Measurements from ENCODE around the gene MYO3B.
"Not testable (repeated sequence)": the region's sequence is repeated elsewhere in the genome, so short reads cannot be mapped to it uniquely, and the experiment has no call there.

Gene MYO3B

DNA sequence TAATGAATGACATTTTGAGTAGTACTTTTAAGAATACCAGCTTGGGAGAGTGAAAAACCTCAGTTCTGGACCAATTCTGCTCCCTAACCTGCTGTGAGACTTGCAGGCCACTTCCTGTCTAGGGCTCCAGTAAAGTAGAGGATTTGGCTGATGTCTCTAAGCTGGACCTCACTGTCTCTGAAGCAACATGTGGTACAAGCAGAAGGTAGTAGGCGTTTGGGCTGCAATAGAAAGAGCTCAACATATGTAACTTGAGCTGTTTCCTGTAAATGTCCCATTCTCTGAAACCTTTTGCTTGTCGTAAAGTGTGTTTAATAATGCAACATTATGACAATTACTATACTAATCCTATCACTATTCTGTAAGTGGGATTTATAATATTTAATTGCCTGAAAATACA, 213.1 kb downstream of the MYO3B start:
- DNase-seq = no peak

DNA sequence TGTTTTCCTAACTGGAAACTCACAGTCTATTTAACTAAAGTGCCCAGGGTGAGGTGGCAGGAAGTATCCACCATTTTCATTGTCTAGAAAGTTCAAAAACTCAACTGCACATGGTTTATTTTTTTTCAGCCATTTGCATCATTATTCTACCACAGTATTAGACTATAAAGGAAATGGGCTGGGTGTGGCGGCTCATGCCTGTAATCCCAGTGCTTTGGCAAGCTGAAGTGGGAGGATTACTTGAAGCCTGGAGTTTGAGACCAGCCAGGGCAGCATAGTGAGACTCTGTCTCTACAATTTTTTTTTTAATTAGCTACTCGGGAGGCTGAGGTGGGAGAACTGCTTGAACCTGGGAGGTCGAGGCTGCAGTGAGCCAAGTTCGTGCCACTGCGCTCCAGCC, 213.8 kb downstream of the MYO3B start:
- DNase-seq = no peak

DNA sequence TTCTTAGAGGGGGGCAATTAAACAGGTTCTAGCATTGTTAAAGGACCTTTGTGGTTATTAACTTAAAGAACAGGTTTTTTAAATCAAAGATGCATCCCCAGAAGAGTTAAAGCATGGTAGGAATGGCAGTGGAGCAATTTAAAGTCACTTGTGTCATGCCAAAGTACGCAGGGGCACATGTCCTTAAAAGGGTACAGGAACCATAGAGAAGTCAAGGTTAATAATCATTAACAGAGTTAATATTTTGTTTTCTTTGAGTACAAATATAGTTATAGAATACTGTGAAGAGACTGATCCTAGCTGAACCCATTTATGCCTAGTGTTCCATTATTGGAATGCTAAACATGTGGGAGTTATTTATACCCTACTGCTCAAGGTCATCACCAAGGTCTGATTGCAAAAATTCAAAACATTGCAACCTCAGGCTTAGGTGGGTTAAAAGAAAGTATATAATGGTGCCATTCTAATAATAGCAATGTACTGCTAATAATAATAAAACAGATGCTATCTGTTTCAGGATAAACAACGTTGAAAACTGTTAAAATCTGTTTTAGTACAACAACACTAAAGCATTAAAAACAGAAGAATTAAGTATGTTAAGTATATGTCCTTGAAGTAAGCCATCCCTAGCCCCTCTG, 216.0 kb downstream of the MYO3B start:
- no peak for DNase-seq

DNA sequence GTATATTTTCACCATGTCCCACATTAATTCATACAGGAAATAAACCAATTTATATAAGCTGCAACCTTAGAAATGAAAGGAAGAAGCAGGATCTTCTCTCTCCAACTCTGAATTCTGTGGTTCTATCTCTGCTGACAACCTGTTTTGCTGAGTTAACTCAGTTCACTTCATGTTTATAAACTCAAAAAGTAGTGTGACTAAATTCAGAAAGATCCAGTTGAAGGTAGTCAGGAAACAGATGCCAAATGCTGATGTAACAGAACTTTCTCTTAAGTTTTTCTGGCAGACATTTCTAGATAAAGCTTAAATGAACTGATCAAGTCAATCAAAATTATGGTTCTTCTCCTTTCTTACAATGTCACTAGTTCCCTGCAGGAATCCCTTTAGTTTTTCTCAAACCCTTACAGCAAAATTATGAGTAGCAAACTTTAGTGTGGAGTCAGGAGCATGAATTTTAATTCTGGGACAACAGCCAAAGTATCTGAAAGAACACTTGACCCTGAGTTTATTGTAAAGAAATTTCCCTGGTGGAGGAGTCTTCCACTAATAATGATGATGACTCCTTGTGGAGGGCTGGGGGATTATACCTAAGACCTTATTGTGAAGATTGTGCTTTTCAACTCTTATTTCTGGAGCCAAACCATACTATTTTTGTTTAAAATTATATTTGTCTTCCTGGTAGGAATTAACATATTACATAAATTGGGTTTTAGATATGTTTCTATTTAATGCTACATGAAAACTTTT, 216.9 kb downstream of the MYO3B start:
- DNase-seq = no peak

DNA sequence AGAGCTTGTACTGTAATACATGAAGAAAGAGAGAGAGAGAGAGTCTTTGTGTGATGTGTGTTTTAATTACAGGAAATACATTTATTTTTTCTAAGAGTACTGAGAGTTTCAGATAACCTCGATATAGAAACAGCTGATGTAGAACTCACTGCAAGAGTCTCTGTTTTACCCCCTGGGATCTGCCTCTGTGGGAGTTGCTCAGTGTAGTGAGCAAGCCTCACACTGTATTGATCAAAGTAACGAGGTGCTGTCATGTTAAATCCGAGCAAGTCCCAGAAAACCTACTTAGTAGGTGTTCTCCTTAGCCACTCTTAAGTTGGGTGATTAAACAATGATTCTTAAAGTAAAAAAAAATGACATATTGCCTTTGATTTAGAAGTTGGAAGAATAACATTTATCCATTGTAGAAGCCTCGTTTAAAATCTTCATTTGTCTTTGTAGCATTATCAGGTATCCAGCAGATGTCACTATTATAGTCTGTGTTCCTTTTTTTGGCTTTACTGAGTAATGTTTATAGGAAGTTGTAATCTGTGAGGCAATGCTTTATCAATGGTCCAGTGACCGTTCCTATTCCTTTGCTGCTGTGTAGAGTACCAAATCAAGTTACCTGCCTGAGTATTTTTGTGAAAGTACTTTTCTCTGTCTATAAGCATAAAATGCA, 219.0 kb downstream of the MYO3B start:
- peak; percentile 50 for DNase-seq

DNA sequence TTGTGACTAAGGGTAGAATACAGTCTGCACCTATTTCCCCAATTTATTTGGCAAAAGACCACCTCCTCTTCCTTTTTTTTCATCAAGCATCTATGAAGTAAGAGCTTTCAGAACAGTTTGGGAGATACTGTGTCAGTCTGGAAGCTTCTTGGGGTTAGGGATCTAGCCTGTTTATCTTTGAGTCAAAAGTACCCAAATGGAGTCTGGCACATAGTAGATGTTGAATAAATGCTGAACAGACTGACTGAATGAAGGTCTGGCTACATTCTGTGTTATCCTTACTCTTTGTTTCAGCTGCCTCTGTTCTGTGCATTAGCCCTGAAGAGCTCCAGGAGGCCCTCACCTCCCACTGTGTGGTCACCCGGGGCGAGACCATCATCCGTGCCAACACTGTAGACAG, 223.2 kb downstream of the MYO3B start:
- DNase-seq = no peak

DNA sequence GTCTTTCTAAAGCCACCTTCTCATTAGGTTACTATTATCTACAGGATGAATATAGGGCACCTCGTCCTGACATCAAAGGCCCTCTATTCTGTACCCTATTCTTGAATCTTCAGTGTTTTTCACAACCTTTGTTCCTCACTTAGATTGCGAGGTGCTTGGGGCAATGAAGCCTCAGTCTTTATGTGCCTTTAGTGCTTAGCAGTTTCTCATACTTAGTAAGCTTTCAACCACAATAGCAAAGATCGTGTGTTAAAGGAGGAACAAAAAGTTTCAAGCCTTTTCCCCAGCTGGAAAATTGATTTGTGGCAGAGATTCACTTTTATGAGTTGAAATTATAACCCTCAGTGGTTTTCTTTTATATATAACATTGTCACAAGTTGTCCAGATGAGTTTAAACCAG, 226.9 kb downstream of the MYO3B start:
- DNase-seq = peak; percentile 75

DNA sequence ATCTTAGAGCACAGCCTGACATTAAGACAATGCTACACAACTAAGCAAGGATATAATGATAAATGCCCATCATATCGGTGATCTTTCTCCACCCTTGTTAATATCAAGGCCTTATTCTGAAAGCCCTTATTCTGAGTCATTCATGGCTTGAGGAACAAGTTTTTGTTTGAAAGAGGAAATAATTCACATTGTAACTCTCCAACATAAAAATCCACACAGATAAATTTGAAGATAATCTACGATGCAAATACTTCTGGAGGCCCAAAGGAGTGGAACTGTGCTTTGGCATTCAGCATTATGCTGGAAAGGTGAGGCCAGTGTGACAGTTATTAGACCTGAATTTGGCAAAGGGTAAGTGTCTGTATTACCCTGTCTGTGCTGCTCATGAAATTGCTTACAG, 227.4 kb downstream of the MYO3B start:
- no peak for DNase-seq

DNA sequence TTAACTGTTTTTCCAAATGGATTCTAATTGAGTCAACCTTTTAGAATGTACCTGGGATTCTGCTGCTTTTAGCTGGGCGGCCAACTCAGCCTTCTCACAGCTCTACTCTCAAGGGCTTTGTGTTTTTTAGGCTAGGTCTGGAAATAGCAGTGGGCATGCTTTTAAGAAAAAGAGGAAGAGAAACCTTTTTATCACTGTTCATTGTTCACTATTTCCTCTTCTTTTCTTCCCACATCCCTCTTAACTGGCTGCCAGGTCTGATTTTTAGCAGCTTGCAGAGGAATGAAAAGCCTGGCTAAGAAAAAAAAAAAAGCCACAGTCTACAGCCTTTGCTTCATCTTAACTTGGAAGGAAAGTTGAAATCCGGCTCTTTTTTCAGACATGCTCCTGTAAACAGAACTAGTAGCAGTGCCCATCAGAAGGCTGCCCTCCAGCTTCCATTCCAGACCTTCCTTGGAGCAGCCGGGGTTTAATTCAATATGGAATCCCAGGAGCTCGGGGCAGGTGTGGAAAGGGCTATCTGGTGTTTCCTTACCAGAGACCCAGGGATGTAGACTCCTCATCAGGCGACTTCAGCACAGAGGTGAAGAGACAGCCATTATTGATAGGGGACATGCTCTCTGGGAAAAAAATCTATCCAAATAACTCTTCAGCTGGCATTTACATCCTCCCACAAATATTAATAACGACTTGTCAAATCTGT, 230.7 kb downstream of the MYO3B start:
- DNase-seq = peak; percentile 95

DNA sequence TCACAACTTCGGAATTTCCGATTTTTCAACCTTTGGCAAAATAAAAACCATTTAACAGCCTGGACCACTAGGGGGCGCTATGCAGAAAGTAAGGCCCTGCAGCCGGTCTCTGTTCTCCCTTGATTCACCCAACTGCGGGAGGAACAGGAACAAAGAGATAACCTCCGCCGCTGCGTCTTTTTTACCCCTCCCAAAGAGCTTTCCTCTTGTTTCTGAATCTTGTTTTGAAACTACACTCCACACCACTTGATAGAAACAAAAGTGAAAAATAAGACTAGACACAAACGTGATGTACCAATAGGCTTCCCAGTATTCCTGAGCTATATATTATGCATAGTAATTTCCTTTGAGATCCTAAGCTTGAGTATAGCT, 231.2 kb downstream of the MYO3B start:
- DNase-seq = peak; percentile 77

DNA sequence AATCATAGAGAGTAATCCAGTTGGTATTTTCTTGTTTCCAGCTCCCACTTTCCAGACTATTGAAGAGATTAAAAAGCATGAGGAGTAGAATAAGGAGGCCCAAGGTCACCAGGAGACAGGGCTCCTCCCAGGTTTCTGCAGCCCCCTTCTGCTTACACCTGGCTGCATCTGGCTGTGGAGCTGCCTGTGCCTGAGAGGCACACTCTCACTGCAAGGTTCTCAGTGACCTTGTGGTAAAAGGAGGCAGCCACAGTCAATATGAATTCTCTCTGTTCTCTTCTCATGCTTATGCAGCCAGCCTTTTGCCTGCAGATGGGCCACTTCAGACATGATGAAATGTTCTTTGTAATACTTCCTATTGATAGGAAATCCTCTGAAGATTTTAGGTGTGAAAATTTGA, 233.7 kb downstream of the MYO3B start:
- DNase-seq = no peak

DNA sequence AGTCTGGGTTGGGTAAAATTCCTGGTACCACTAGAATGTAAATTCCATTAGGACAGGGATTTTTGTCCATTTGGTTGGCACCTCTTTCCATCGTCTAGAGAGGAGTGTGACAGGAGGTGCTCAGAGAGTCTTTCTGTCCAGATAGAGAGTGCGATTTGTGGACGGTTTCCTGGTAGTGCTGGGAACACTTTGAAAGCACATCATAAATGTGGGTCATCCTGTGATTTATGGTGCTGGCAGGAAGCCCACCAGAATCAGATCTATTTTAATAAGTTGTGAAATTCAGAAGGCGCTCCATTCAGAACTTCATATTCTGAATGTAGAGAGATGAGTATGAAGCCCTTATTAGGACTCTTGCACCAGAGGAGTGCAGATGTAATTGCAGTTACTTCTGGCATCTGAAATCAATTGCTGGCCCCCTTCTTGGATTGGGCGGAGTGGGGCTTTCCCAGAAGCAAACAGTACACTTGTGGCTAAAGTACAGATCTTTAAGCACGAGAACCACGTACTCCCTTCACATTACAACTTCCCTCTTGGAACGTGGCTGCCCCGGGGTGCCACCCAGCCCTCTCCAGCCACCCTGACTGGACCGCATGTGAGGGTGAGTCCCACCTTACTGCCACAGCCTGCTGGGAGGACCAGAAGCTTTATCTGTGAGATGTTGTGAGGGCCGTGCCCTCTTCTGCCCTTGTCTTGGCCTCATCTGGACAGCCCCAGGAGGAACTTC, 243.2 kb downstream of the MYO3B start:
- DNase-seq = no peak

DNA sequence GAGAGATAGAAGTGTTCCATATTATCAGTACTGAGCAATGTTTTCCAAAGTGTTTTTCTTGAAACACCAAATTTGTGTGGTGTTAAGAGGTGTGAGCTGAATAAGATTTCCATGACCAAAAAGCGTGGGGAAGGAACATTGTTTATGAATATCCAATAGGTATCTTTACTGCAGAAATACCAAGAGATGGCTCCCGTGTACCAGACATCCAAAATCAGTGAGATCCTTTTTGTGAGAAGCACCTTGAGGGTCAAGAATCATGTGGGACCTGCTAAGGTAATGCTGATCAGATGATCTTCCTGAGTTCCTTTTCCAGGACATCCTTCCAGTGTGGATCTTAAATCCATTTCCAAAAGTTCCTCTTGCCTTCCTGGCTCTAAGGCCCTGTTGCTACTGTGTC, 246.0 kb downstream of the MYO3B start:
- no peak for DNase-seq

DNA sequence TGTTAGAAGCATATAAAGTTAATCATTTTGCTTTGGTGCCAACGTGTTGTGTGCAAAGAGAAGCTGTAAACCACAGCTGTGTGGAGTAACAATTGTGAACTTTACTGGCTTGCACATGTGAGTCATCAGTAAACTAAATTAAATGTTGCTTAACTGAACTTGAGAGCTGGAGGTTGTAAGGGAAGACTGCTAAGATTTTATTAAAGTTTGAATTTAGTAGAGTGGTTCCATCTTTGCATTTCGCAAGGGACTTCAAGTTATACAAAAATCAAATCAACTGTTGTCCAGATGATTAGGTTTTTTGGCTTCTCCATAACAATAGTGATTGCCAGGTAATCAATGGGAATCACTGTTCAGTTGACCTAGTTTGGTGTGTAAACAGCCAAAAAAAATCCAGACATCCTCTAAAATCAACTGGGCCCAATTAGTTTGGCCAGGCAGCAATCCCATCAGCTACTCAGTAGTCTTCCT, 247.4 kb downstream of the MYO3B start:
- peak; percentile 75 for DNase-seq

DNA sequence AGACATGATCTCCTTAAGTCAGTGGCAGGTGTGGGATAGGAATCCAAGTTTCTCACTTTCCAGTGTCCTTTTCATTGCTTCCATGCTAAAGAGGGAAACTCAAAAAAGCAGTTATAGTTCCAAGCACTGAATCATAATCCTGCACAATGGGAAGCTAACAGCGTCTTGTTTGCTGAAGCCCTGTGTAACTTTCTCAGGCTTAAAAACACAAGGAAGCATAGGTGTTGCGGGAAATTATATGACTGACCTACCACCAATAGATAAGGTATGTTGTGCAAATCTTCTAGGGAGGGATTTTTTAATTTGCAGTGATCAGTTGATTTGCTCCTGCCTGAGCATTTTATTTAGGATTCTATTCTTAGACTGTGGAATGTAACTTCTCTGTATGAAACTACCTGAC, 250.9 kb downstream of the MYO3B start:
- no peak for DNase-seq

DNA sequence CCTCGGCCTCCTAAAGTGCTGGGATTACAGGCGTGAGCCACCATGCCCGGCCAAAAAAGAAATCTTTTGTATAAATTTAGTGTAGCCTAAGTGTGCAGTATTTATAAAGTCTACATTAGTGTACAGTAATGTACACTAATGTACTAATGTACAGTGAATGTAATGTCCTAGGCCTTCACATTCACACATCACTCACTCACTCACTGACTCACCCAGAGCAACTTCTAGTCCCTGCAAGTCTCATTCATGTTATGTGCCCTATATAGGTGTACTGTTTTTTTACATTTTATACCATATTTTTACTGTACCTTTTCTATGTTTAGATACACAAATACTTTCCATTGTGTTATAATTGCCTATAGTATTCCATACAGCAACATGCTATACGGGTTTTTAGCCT, 254.9 kb downstream of the MYO3B start:
- DNase-seq = no peak

DNA sequence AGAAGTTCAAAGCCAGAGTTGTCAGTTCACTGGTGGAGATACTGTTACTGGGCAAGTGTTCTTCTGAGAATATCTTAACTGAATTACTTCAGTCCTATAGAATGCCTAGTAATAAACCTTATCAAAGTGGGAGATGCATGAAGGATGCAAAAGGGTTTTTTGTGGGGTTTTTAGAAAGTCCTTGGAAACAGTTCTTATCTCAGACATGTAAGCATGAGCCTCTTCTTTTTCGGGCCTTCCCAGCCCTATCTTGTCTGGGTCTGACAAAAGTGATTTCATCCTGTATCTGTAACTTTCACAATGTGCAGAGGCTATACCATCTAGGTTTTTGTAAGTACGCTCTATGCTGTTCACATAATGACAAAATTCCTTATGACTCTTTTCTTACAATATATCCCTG, 255.5 kb downstream of the MYO3B start:
- DNase-seq = no peak

DNA sequence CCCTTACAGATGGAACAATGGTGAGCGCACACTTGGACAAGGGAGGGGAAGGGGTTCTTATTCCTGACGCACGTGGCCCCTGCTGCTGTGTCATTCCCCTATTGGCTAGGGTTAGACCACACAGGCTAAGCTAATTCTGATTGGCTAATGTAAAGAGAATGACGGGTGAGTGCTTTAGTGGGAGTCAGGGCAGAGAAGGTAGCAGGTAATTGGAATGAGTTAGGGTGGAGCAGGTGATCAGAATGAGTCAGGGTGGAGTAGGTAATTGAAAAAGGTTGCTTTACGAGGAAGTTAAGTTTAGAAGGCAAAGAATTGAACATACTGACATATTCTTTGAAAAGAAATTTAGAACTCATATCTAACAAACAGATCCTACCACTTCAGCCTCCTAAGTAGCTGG, 256.4 kb downstream of the MYO3B start:
- not testable (repeated sequence) for DNase-seq

DNA sequence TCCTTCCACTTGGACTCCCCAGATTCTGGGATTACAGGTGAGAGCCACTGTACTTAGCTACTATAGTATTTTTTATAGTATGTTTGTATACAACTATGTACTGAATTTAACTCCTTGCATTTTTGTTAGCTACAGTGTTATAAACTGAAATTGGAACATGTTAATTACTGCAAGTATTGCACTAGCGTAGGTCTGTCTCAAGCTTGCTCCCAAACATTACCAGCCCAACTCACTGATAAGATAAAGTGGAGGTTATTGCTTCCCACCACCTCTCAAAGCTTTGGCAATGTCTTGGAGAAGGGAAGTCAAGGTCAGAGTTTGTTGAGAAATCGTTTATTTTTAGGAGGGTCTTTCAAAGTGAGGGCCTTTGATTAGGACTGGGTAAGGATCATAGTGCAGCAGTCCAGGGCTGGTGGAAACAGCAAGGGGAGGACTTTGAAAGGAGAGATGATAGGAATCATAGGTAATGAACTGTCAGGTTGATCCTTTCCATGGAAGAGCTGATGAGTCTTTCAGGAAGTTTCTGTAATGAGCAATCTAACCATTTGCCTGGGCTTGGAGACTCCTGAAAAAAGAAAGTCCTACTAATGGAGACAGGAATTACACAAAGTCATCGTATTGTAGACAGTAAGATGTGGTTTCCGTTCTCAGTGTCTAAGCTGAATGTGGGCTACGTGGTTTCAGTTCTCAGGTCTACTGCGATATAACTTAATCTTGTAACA, 257.1 kb downstream of the MYO3B start:
- peak; percentile 24 for DNase-seq

DNA sequence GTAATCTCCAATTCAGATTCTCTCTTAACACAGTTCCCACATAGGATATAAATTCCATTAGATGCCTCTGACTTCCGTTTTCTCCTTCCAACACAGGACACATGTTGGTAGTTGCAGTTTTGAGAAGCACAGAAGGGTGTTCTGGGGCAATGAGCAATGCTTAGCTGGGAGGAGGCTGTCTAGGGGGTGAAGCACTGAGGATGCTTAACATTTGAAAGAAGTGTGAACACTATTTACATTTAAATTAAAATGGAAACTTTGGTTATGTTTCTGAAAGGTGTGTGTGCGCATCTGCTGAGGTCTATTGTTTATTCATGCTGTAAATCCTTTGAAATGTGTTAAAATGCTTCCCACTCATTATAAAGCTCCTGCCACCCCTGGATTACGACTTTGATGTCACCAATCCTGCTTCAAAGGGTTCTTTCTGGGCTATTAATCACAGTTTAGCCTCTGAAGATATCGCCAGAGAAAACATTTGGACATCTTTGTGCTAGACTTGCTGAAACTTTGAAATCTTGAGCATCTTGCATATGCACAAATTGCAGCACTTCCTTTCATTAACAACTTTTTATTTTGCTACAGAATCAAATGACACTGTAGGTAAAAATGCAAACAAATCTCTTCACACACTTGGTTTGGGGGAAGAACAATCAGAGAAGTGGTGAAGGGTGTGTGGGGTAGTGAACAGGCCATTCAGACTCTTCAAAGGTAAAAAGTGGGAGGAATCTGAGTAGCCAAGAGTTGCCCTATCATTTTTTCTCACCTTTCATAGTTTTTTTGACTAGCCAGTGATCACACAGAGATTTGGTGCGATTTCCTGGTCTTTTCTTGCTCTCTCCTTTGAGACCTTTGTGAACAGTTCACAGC, 258.4 kb downstream of the MYO3B start:
- no peak for DNase-seq

DNA sequence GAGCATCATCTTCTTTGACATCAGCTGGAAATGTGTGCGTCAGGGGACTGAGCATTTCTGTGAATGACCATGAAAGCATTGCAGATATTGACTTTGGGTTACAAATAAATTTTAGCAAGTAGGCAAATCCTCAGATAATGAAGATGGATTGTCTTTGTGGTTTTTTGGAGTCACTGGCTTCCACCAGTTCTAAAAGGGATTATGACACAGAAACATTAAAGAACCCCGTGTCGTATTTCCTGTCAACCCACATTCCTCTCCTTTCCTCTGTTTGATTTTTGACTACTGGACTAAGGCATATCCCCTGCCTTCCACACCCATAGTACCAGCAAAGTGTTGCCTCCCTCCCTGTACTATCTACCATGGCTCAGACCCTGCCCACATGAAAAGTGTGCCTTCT, 268.1 kb downstream of the MYO3B start:
- DNase-seq = no peak
